22Rv1 (cell line): Measurements from ENCODE around the gene FHOD1.

ENCODE experiments used
- CTCF ChIP-seq: fragments of 450-650 bp; IDR thresholded peaks from 2 replicates; pipeline ENCODE4 v1.5.1; 2017; ENCODE audit warnings: mild to moderate bottlenecking
- ZFX ChIP-seq: fragments of 450-650 bp; IDR thresholded peaks from 2 replicates; pipeline ENCODE4 v1.6.1; 2017; ENCODE audit warnings: antibody characterized with exemption, borderline replicate concordance

GRCh38 chr16:67215706-67216105 lies 31.6 kb downstream of the FHOD1 start:
- TF ChIP-seq CTCF (no peak), ZFX (no peak)
